ENCODE data around the gene UGT1A7. TPM values are rescaled to one million over a fixed set of nuclear protein-coding genes. Genes with fewer than 3 reads are reported as not detected.

UGT1A7 gene
- total RNA-seq, 1 experiment from 2014 or later: 0.18 TPM

GRCh38 chr2:233764264-233764663, 82.6 kb downstream of the UGT1A7 start:
- POLR2A ChIA-PET: no interaction called here
- H3K4me1 Mint-ChIP-seq (ENCODE audit: low read depth, unreplicated experiment): peaks cover 9% of the 10 kb centered on the region

GRCh38 chr2:233764761-233765160, 83.1 kb downstream of the UGT1A7 start:
- no peaks in the 10 kb centered on the region for H3K9me3 ChIP-seq
- Mint-ChIP-seq H3K4me3 (ENCODE audit: unreplicated experiment) (no peak overlapping the region), H3K4me1 (ENCODE audit: low read depth, unreplicated experiment) (peaks cover 9% of the 10 kb centered on the region), H3K27ac (ENCODE audit: unreplicated experiment) (no peak overlapping the region), H3K36me3 (ENCODE audit: insufficient read depth, unreplicated experiment) (peaks cover 17% of the 10 kb centered on the region), H3K9me3 (ENCODE audit: unreplicated experiment) (no peaks in the 10 kb centered on the region), H3K27me3 (ENCODE audit: insufficient read depth, unreplicated experiment) (no peaks in the 10 kb centered on the region)
- no peak overlapping the region for H3K4me3 ChIP-seq (ENCODE audit: low read depth, low read length)
- POLR2A ChIA-PET: no interaction called here
- H3K36me3 ChIP-seq (ENCODE audit: control insufficient read depth, insufficient read depth, low read length): no peaks in the 10 kb centered on the region
- intact Hi-C loops (cut with micrococcal nuclease; ENCODE audit: unreplicated experiment): no loop called here
- no peak for DNase-seq
- CTCF ChIA-PET: no interaction called here
- BruUV-seq (replicated peaks): no TSS peak
- H3K4me1 ChIP-seq: no peaks in the 10 kb centered on the region
- H3K27me3 ChIP-seq (replicated peaks; ENCODE audit: control insufficient read depth, insufficient read depth, low read length): no peaks in the 10 kb centered on the region
- TF ChIP-seq CTCF (IDR thresholded peaks at IDR 0.05; ENCODE audit: insufficient read depth in 1 of 2, low read depth in 1 of 2, low read length in 1 of 2, severe bottlenecking in 1 of 2, unreplicated experiment in 1 of 2): no peak

More at GRCh38 chr2:233764264-233764663, 82.6 kb downstream of the UGT1A7 start:
- Histone ChIP-seq H3K9me3 (no peaks in the 10 kb centered on the region), H3K4me1 (no peaks in the 10 kb centered on the region), H3K36me3 (ENCODE audit: control insufficient read depth, insufficient read depth, low read length) (no peaks in the 10 kb centered on the region), H3K4me3 (ENCODE audit: low read depth, low read length) (no peak overlapping the region), H3K27me3 (replicated peaks; ENCODE audit: control insufficient read depth, insufficient read depth, low read length) (no peaks in the 10 kb centered on the region)
- no peak overlapping the region for H3K27ac Mint-ChIP-seq (ENCODE audit: unreplicated experiment)
- DNase-seq: no peak
- BruUV-seq (replicated peaks): no TSS peak
- CTCF ChIA-PET: no interaction called here
- no peak for TF ChIP-seq CTCF (IDR thresholded peaks at IDR 0.05; ENCODE audit: insufficient read depth in 1 of 2, low read depth in 1 of 2, low read length in 1 of 2, severe bottlenecking in 1 of 2, unreplicated experiment in 1 of 2)
- no peaks in the 10 kb centered on the region for H3K27me3 Mint-ChIP-seq (ENCODE audit: insufficient read depth, unreplicated experiment)
- H3K36me3 Mint-ChIP-seq (ENCODE audit: insufficient read depth, unreplicated experiment): peaks cover 12% of the 10 kb centered on the region
- no peaks in the 10 kb centered on the region for H3K9me3 Mint-ChIP-seq (ENCODE audit: unreplicated experiment)
- H3K4me3 Mint-ChIP-seq (ENCODE audit: unreplicated experiment): no peak overlapping the region
- intact Hi-C loops (cut with micrococcal nuclease; ENCODE audit: unreplicated experiment): no loop called here

- Mint-ChIP-seq H3K27me3 (ENCODE audit: insufficient read depth, unreplicated experiment) (no peaks in the 10 kb centered on the region), H3K36me3 (ENCODE audit: insufficient read depth, unreplicated experiment) (peaks cover 23% of the 10 kb centered on the region), H3K4me1 (ENCODE audit: low read depth, unreplicated experiment) (peaks cover 9% of the 10 kb centered on the region), H3K27ac (ENCODE audit: unreplicated experiment) (no peak overlapping the region), H3K4me3 (ENCODE audit: unreplicated experiment) (no peak overlapping the region), H3K9me3 (ENCODE audit: unreplicated experiment) (no peaks in the 10 kb centered on the region)
- H3K4me1 ChIP-seq: no peaks in the 10 kb centered on the region
- no peak for TF ChIP-seq CTCF (IDR thresholded peaks at IDR 0.05; ENCODE audit: insufficient read depth in 1 of 2, low read depth in 1 of 2, low read length in 1 of 2, severe bottlenecking in 1 of 2, unreplicated experiment in 1 of 2)
- ChIA-PET POLR2A (no interaction called here), CTCF (no interaction called here)
- no peak overlapping the region for H3K4me3 ChIP-seq (ENCODE audit: low read depth, low read length)
- no peaks in the 10 kb centered on the region for H3K9me3 ChIP-seq
- no peaks in the 10 kb centered on the region for H3K27me3 ChIP-seq (replicated peaks; ENCODE audit: control insufficient read depth, insufficient read depth, low read length)
- no peaks in the 10 kb centered on the region for H3K36me3 ChIP-seq (ENCODE audit: control insufficient read depth, insufficient read depth, low read length)
- intact Hi-C loops (cut with micrococcal nuclease; ENCODE audit: unreplicated experiment): no loop called here
- DNase-seq: no peak
- BruUV-seq (replicated peaks): no TSS peak
Measured at GRCh38 chr2:233766416-233766815, 84.7 kb downstream of the UGT1A7 start.
